Measurements from ENCODE around the gene PPP1R2C.

PPP1R2C gene

GRCh38 chrX:42778096-42778495, at the start of gene PPP1R2C:
TSS of gene PPP1R2C (minus strand) at chrX:42778163. CDS start at chrX:42778079, 84 bp downstream.
- in situ Hi-C loops (cut with MboI; ENCODE audit: low sequenced_read_pairs) = no loop called here

- in situ Hi-C loops (cut with MboI; ENCODE audit: low sequenced_read_pairs) = no loop called here
Observed at GRCh38 chrX:42825201-42825600, 47.2 kb upstream of the PPP1R2C start.

DNA sequence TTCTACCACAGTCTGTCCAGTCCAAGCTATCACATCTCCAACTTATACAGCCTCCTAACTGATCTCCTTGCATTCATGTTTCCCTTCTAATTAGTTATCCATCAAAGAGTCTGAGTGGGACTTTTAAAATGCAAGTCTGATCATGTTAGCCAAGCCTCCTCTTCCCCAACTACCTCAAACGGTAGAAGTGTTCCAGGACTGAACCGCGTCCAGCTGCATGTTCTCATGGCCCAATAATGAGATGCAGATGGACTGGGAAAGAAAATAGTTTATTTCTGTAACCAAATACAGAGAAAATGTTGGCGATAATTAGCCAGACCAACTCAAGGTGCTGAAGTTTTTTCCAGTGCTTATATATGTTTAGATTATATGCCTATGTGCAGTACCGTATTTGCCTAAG, 46.6 kb upstream of the PPP1R2C start:
- in situ Hi-C loops (cut with MboI; ENCODE audit: low sequenced_read_pairs) = no loop called here

- in situ Hi-C loops (cut with MboI; ENCODE audit: low sequenced_read_pairs) = no loop called here
Observed at GRCh38 chrX:42823443-42823842, 45.5 kb upstream of the PPP1R2C start.

- in situ Hi-C loops (cut with MboI; ENCODE audit: low sequenced_read_pairs) = no loop called here
Observed at GRCh38 chrX:42821803-42822443, 44.0 kb upstream of the PPP1R2C start.

- in situ Hi-C loops (cut with MboI; ENCODE audit: low sequenced_read_pairs) = no loop called here
Observed at GRCh38 chrX:42818151-42818921, 40.4 kb upstream of the PPP1R2C start.

- in situ Hi-C loops (cut with MboI; ENCODE audit: low sequenced_read_pairs) = no loop called here
Observed at GRCh38 chrX:42809569-42809968, 31.6 kb upstream of the PPP1R2C start.

DNA sequence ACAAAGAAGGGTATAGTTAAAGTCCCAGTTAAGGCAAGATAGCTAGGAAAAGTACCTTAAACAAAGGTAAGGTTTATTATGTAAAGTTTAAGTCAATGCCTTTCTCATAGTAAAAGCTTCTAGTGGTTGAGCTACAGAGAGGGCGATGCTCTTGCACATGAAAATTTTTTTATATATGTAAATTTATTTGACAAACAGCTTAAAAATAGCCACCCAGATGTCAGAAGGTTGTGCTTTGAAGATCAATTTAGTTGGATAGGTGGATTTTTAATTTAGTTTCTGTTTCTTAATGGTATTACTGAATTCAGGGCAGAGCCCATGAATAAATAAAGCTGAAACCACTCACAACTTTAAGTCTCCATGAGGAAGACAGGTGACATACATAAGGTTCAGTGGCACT, 29.4 kb upstream of the PPP1R2C start:
- in situ Hi-C loops (cut with MboI; ENCODE audit: low sequenced_read_pairs) = no loop called here

- in situ Hi-C loops (cut with MboI; ENCODE audit: low sequenced_read_pairs) = no loop called here
Observed at GRCh38 chrX:42804524-42804923, 26.6 kb upstream of the PPP1R2C start.

DNA sequence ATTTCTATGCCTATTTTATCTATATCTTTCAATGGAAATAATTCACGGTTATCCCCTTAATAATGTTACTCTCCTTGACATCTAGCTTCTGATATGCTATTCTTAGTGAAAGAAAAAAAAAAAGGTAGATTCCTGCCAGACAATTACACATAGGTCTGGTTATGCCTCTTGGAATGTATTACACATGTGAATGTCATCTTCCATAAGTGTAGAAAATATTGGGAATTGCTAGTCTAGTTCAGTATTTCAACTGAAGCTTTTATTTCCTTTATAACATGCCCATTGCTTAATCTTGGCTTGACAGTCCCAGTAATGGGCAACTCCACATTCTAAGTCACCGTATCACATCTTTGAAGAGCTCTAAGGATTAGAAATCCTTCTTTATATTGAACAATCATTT, 25.4 kb upstream of the PPP1R2C start:
- in situ Hi-C loops (cut with MboI; ENCODE audit: low sequenced_read_pairs) = no loop called here

DNA sequence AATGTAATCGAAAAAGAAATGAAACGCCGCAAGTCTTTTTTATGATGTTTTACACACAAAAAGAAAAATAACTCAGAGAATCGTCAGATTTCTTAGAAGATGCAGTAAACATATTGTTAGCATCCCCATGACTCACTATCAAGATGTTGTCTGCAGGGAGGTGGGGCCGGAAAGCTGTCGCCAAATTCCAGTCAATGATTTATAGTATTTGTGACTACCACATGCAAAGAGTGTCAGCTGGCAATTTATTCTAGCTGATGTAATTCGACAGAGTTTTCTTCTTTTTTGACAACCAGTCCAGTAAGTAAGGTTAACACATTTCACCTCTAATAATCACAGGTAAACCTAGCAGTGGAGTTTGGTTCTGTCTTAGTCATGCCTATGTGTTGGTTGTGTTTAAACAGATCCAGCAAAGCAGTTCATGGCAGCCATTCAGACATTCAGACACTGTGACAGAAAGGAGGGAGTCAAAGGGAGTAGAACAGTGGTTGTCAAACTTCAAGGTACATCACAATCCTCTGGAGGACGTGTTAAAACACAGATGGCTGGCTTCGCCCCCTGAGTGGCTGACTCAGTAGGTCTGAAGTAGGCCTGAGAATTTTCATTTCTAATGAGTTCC, 19.8 kb upstream of the PPP1R2C start:
- in situ Hi-C loops (cut with MboI; ENCODE audit: low sequenced_read_pairs) = no loop called here

DNA sequence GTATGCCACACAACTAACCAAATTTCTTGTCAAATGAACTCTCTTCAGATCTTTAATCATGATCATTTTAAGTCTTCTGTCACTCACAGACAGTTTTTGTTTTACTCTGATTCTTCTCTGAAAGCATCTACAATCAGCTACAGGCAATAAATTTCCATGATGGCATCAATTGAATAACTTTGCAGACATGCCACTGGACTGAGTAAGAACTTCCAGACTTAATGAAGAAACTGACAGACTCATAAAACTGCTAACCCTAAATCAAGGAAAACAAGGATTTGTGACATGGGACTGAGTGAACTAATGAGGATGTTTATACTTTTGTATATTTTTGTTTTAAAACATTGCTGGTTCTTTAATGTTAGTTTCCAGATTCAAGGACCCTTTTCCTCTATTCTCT, 5.5 kb upstream of the PPP1R2C start:
- in situ Hi-C loops (cut with MboI; ENCODE audit: low sequenced_read_pairs) = no loop called here

DNA sequence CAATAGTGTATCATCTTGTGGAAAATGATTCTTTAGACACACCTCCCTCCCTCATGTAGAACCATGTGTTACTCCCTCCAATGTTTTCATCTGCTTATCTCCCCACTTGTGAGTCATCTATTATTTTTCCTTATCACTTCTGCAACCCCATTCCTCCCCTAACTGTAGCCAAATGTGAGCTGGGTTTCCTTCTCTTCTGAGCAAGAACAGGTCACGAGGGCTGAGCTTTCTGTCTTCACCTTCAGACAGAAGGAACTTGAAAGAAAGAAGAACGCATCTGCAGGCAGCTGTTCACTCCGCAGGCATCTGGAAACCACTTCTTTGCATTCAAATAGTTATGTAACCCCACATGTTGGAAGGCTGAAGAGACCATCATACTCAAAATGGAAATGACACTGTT, 1.8 kb downstream of the PPP1R2C start:
- in situ Hi-C loops (cut with MboI; ENCODE audit: low sequenced_read_pairs) = no loop called here

- in situ Hi-C loops (cut with MboI; ENCODE audit: low sequenced_read_pairs) = no loop called here
Observed at GRCh38 chrX:42772874-42773273, 5.1 kb downstream of the PPP1R2C start.

- in situ Hi-C loops (cut with MboI; ENCODE audit: low sequenced_read_pairs) = no loop called here
Observed at GRCh38 chrX:42771506-42772335, 6.2 kb downstream of the PPP1R2C start.

DNA sequence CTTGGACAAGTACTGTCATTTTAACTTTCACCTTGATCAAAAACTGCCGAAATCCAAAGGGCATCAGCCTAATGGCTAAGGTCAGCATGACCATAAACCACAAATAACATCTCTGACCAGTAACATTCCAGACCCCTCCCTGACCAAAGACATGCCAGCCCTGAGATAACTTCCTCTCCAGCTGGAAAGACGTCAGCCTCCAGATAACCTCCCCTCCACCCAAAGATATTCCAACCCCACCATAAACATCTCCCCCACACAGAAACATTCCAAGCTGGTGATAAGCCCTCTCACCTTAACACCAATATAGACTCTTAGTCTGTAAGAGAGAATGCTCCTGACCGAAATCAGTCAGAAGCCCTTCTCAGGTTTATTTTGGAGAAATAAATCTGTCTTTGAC, 7.4 kb downstream of the PPP1R2C start:
- in situ Hi-C loops (cut with MboI; ENCODE audit: low sequenced_read_pairs) = no loop called here

GRCh38 chrX:42759881-42760280, 18.1 kb downstream of the PPP1R2C start:
- in situ Hi-C loops (cut with MboI; ENCODE audit: low sequenced_read_pairs) = no loop called here

- in situ Hi-C loops (cut with MboI; ENCODE audit: low sequenced_read_pairs) = no loop called here
Observed at GRCh38 chrX:42755815-42756214, 22.1 kb downstream of the PPP1R2C start.

- in situ Hi-C loops (cut with MboI; ENCODE audit: low sequenced_read_pairs) = no loop called here
Observed at GRCh38 chrX:42754603-42755002, 23.4 kb downstream of the PPP1R2C start.

GRCh38 chrX:42754115-42754514, 23.8 kb downstream of the PPP1R2C start:
- in situ Hi-C loops (cut with MboI; ENCODE audit: low sequenced_read_pairs) = no loop called here

GRCh38 chrX:42752730-42753129, 25.2 kb downstream of the PPP1R2C start:
- in situ Hi-C loops (cut with MboI; ENCODE audit: low sequenced_read_pairs) = no loop called here
